ENCODE data around the gene DNPH1.

DNA sequence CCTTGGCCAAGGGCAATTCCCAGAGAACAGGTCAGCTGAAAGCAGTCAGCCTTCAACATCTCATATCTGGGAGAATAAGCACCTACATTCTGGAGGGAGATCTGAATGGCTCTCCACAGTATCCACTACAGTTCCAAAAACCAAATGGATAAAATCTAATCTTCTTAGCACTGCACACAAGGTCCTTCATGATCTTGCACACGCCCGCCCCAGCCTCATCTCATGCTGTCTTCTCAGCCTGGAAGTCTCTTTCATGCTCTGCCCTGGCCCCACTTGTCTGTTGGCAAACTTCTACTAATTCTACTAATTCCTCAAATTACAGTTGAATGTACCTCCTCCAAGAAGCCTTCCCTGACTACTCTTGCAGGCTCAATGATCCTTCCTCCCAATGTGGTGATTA lies 12.2 kb upstream of the DNPH1 start:
- TF ChIP-seq POLR2A (IDR thresholded peaks at IDR 0.05) = no peak
- TF ChIP-seq, protein P1, sequence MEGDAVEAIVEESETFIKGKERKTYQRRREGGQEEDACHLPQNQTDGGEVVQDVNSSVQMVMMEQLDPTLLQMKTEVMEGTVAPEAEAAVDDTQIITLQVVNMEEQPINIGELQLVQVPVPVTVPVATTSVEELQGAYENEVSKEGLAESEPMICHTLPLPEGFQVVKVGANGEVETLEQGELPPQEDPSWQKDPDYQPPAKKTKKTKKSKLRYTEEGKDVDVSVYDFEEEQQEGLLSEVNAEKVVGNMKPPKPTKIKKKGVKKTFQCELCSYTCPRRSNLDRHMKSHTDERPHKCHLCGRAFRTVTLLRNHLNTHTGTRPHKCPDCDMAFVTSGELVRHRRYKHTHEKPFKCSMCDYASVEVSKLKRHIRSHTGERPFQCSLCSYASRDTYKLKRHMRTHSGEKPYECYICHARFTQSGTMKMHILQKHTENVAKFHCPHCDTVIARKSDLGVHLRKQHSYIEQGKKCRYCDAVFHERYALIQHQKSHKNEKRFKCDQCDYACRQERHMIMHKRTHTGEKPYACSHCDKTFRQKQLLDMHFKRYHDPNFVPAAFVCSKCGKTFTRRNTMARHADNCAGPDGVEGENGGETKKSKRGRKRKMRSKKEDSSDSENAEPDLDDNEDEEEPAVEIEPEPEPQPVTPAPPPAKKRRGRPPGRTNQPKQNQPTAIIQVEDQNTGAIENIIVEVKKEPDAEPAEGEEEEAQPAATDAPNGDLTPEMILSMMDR (IDR thresholded peaks at IDR 0.05) = no peak
